HG02798 (cell line): ENCODE data around the gene NCKAP5.

Experiments used
- ATAC-seq: cut with Tn5 transposase; IDR thresholded peaks from one replicate; pipeline ENCODE4 v1.9.1; 2021; ENCODE audit warnings: mild to moderate bottlenecking; ENCODE audit not compliant: unreplicated experiment, poor library complexity

The NCKAP5 gene

DNA sequence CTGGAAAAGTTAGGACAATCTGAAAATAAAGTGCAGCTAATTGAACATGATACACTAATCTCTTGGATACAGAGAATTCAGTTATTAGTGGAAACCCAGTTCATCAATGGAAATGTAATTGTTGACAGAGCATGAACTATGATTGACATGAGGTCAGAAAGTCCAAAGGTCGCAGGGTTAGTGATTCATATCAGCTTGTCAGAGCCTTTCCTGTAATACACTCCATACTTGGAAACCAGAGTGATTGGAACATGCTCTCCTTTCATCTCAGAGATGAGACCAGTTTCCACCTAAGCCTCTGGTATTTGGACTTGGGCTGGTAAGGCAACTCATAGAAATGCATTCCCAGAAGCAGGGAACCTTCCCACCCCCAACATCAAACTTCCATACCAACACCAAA, 8.5 kb upstream of the NCKAP5 start:
- no peak for ATAC-seq

DNA sequence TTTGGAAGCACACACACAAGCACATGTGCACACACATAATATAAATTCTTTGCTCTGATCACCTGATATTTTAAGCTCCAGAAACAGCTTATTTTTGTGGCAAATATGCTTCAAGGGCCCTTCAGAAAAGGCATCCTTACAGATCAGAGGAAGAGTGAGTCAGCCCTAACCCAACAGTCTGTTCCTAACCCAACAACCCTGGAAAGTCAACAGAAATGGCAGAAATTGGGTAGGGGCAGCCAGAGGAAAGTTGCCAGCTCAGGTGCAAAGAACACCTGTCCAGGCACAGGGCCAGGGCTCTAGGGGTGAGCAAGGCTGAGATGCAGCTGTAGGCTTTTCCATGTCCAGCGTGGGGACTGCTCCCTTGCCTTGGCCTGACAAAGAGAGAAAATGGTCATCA, 6.4 kb upstream of the NCKAP5 start:
- no peak for ATAC-seq

DNA sequence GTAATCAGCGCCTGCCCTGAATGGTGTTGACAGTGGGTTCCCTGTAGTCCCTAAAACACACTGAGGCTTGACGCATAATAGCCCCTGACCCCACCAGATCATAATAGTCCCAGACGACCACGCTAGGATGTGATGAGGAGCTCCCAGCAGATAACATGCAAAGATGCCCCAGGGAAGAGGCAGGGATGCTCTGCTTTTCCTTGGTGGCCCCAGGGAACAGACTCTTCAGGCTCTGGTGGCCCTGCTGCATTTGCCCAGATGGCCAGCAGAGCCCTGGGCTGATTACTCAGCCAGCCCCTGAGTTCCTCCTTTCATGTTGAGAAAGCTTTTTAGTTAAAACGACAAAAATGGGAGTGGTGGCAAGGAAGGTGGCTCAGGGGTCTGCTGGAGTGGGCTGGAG, 5.9 kb upstream of the NCKAP5 start:
- ATAC-seq = no peak

DNA sequence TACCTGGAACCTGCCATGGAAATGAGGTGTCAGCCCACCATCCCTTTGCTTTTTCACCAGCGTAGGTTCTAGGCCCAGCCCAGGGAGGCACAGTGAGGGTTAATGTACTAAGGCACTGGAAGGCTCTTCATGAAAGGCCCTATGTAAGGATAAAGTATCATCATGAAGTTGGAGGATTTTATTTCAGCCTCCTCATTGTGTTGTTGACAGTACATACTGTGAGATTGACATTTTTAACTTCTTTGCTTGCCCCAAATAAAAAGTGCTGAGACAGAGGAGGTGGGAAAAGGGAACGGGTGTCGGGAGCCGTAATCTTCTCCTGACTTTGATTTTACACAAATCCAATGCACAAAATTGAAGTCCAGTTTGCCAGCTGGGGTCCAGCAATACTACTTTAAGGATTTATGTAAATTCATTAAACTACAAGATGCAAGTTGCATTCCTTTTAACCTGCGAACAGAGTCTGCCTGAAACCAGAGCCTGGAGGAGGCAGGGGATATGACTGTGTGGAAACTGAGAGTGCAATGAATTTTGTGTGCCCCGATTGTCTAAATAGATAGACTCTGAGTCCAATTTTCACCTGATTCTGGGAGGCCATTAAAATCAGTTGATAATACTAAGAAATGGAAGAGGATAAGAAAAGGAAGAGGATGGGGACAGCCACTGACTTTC, 5.4 kb upstream of the NCKAP5 start:
- no peak for ATAC-seq

DNA sequence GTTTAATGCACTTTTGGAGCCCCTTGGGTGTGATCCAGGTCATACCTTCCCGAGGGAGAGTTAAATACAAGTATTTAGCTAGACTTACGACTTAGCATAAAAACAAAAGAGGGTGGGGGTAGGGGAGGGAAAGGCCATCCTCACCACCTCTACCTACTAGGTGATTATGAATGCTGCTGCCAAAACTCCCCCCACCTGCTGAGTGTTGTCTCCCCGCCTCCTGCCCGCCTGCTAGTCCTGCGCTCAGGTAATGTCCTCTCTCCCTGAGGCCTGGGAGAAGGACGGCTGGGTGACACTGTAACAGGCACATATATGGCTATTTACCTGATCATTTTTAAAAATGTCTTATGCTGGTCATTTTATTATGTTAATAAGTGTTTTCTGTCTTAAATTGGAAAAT, 3.0 kb upstream of the NCKAP5 start:
- ATAC-seq = no peak

DNA sequence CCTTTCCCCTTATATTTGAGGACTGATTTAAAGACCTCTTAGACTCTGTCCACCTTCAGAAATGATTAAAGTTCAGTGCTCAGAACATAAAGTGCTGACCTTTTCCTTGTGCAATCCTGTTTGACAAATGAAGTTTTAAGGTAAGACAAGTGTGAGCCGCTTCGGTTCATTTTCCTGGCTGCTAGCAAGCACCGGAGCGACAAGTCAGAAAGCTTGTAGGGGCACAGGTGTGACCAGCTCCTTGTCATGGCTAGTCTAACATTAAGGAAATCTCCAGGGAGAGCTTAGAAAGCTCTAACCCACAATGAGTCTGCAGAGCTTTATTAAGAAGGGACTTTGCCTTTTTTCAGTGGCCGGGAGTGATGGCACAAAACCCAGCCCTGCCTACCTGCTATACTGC, 2.3 kb upstream of the NCKAP5 start:
- ATAC-seq = no peak

DNA sequence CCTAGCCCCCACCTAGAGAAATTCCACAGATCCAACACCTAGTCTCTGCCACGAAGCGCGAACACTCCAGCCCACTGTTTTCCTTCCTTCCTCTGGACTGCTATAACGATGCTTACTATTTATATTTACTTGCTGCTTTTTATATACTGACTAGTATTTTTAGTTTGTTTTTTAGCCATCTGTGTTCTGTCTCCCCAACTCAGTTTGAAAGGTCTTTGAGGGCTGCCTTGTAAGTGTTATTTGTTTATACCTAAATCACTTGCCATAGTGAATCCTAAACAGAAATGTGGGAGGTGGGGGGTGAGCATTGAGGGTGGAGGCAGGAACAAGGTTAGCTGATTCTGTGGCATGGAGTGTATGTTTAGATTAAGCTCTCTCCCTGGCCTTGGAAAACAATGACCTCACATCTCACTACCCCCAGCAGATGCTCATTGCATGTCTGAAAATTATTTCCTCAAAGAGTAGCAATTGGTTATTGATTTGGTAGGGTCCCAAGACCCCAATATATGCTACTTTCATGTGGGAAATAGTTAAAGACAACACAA, 1.1 kb upstream of the NCKAP5 start:
- ATAC-seq = no peak

DNA sequence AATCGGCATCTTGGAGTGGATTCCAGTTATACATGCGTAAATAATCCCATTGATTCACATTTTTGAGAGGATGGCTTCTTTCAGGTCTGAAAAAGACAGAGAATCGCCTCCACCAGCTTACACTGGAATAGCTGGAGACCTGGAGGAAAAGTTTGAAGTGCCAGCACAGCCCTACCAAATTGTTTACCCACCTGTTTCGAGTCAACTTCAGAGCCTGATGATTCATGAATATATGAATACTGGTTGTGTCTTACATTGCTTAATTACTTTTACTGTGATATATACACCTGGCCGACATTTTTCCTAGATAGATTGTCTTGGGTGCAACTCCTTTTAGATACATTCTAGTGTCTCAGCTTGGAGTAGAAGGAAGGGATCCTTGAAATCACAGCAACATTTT, 335 bp upstream of the NCKAP5 start:
- no peak for ATAC-seq

DNA sequence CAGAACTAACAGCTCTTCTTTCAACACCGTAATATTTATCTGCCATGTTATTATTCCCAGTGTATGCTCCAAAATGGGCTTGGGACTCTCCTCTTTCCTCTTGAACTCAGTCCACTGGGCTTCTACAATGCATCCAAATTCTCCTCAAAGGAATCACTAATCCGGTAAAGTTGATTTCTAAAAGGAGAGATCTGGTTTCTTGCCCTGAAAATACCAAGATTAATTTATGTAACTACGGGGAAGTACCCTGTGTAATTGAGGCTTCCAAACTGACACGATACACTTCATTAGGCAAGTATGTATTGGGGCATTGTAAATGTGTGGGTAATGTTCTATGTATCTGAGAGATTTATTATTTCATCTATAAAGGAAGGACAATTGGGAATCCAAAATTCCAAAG, 5.7 kb downstream of the NCKAP5 start:
- ATAC-seq = no peak

DNA sequence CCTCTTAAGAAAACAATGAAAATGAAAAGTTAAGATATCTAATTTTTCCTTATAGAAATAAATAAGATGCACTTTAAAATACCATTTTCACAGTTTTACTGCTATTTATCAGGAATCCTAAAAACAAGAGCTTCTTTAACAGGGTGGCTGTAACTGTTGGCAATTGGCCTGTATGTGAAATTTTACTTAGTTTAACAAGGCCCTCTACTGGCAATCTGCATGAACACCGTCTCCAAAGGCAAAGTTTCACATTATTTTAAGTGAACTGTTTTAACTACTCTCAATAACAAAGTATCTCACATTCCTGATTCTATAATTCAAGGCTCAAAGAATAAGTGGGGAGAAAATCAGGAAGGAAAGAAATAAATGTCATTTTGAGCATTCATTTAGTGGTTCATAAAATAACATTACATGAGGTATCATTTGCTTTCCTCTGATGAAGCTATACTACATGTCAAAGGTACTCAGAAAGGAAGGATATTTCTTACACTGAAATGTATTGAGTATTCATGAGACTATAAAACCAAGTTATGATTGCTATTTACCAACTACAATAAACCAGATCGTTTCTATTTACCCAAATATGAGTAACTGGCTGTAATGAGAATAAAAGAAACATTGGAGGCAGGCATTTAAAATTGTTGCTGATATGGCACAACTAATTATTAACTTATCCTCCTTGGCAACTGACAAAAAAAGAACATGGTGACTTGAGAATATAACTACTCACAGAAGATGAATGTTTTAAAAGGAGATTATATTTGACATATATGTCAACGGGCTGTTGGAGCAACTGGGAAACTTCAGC, 7.0 kb downstream of the NCKAP5 start:
- ATAC-seq = peak; percentile 63

DNA sequence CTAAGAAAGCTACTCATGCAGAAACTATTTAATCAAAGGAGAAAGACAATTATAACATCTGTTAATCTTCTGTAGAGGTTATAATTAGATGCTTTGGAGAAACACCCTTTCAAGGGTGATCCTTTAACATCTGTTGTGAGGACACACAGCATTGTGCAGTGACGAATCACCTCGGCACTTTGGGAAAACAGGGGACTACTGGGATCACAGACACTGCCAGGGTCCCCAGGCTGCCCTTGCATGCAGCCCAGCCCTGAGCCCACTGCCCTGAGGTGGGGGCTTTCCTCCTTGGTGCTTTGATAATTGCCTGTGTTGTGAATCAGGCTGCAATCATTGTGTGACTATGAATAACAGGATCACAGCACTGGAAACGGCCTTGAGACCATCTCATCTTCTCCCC, 10.6 kb downstream of the NCKAP5 start:
- no peak for ATAC-seq

DNA sequence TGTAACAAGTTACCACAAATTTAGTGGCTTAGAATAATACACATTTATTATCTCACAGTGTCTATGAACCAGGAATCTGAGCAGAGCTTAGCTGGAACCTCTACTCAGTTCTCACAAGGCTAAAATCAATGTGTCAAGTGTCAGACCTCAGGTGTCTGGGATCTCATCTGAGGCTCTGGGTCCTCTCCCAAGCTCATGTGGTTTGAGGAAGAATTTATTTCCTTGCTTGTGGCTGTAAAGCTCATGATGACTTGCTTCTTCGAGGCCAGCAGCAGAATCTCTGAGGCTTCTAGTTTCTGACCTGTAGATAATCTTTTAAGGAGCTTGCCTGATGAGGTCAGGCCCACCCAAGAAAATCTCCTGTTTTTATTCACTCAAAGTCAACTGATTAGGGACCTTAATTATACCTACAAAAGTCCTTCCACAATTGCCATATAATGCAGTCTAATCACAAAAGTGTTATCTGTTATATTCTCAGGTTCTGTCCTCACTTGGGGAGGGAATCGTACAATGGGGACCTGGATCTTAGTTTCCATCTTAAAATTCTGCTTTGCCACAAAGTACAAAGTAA, 14.3 kb downstream of the NCKAP5 start:
- no peak for ATAC-seq

DNA sequence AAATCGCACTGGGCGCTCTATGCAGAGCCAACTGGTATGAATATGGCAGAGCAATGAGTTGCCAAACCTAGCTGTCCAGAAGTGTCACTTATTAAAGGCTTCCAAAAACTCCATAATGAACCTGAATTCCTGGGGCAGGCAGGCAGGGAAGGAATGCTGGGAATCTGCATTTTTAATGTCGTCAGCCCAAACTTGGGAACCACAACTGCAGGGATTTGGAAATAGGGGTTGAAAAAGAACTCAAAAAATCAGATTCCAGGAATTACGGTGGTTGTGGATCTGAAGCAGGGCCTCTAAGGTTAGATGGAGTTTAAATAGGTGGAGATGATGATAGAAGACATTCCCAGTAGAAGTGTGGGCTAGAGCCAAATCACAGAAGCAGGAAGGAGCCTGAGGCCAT, 15.0 kb downstream of the NCKAP5 start:
- no peak for ATAC-seq

DNA sequence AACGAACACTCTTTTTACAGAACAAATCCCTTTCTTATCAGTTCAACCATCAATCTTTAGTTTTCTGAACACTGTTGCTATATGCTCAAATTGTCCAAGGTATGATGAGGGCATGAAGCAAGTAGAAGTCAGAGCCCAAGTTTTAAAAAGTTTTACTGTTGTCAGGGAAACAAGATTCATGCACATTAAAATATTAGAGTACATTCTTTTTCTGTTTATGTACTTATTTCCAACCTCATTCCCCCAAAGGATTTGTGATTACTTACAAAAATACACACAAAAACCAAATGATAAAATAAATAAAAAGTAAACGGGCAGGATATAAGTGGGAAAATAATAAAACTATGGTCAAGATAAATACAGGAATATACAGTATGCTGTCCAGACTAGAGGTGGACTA, 15.4 kb downstream of the NCKAP5 start:
- ATAC-seq = no peak

DNA sequence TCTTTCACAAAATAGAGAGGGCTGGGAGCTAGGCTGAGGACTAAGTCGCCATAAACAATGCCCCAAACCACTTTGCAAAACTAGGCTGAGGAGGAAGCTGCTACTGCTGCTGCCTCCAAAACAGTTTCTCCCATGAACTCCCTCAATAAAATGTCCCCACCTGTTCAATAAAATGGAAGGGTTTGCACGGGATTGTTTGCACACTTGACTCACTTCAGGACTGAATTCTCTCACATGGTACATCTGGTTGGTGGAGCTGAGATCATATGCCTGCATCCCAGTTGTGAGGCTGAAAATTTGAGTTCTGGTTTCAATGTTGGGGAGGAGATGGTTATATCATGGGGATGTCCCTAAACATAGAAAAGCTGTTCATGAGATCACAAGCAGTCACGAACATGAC, 26.5 kb downstream of the NCKAP5 start:
- no peak for ATAC-seq

DNA sequence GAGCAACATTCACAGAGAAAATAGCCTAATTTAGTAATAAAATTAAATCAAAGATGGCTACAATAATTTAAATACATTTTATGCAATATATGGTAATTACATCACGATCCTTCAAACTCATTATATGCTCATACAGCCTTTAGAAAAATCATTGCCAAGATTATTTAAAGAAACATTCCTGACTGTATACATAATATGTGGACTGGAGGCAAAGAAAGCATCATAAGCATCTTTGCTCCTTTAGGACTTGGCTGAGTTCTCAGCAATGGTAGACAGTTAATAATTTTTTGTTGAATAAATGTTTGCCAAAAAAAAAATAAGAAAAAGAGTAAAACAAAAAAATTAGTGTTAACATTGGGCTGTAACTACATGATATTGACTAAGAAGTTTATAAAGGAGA, 26.9 kb downstream of the NCKAP5 start:
- no peak for ATAC-seq

DNA sequence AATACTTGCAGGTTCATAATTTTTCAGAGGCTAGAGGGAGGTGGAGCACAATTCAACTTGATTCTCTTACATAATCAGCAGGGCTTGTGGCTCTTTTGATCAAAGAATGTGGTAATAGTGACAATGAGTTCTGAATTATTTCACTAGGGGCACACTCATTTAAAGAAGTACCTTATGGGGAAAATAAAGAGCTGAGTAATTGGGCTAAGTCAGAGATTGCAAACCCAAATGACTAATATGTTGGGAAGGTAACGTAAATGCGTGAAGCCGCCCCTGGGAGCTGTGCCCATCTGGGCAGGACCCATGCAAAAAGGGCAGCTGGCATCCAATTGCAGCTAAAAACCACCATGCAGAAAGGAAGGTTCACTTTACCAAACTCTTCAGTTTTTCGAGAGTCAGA, 35.3 kb downstream of the NCKAP5 start:
- no peak for ATAC-seq

DNA sequence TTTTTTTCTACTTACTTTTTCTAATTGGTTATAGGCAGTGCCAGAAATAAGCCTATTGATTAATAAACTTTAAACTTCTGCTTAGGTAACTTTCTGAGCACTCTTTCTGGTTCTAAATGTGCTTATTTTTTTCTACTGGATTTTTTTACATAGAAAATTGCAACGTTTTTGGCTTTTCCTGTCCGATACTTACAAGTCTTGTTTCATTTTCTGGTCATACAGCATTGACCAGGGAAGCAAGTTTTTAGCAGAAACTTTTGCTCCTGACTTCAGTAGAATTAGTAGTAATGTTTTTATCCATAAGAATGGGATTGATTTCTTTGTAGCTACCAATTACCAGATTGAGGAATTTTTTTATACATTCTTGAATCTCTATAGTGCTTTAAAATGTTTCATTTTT, 36.9 kb downstream of the NCKAP5 start:
- no peak for ATAC-seq

DNA sequence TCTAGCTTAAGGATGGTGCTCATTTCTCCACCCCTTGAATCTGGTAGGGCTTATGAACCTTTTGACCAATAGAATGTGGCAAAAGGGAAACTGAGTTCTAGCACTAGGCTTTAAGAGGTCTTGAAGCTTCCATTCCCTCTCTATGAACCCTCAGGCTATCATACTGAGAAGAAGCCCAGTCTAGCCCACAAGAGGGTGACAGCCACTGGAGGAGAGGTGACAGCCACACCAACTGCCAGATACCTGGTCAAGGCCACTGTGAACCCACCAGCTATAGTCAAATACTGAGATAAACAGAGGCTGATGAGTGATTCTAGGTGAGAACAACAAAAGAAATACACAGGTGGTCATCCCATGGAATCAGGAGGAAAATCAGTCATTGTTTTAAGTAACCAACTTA, 37.6 kb downstream of the NCKAP5 start:
- ATAC-seq = no peak

DNA sequence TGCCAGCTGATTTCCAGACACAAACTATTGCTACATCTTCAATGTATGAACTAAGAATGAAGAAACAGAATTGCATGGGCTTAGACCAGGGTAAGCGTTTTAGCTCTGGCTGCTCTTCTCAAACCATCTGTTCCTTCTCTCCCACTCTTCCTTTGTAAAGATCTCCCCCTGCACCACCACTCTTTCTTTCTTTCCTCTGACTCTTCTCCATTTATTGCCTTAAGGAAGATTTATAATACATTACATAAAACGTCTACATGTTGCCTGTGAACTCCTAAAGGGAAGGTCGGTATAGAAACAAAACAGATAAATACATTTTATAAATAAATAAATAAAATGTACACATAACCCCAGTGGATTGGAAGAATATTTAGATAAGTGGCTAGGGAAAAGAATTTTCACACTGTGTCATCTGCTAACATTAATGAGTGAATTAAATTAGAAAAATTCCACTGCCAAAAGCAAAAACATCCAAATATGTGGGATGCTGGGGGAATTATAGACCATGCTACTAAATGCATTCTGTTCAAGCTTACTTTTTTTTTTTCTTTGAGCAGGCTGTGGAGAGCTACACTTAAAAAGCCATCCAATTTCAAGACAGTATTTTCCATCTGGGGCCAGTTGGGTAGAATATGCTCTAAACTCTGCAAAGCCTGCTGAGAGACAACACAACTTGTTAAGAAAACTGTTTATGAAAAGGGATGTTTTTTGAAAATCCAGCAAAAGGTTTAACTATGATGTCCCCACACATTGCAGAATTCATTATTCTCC, 41.5 kb downstream of the NCKAP5 start:
- no peak for ATAC-seq
